ENCODE data around the gene TRIM4. TPM values are rescaled to one million over a fixed set of nuclear protein-coding genes. Genes with fewer than 3 reads are reported as not detected.
"Not testable (repeated sequence)": the region's sequence is repeated elsewhere in the genome, so short reads cannot be mapped to it uniquely, and the experiment has no call there.

The TRIM4 gene
- polyA plus RNA-seq, 3 donors = 10.8 to 17.9 (median 12.5) TPM

- Mint-ChIP-seq H3K4me1 (peaks cover 7% of the 10 kb centered on the region), H3K4me3 (no peak overlapping the region), H3K9me3 (peaks cover 0 to 20% (median 10%) of the 10 kb centered on the region in 7 donors), H3K27me3 (ENCODE audit: low read depth in 3 of 3) (no peaks in the 10 kb centered on the region), H3K27ac (no peak overlapping the region), H3K36me3 (peaks cover 36 to 54% of the 10 kb centered on the region in 2 donors)
- no peak for TF ChIP-seq CTCF (IDR thresholded peaks at IDR 0.05)
- H3K9me3 ChIP-seq (replicated peaks in 1 of 2; ENCODE audit: control insufficient read depth in 1 of 2, insufficient read depth in 1 of 2, low read length in 2 of 2) = no peaks in the 10 kb centered on the region
- DNase-seq = no peak
- H4K20me1 ChIP-seq (ENCODE audit: insufficient read depth, low read length) = no peaks in the 10 kb centered on the region
- H2AFZ ChIP-seq (ENCODE audit: insufficient read depth, low read depth, low read length, poor library complexity, severe bottlenecking) = no peak overlapping the region
- H3K27ac ChIP-seq (ENCODE audit: low read depth in 1 of 2, low read length in 2 of 2) = no peak overlapping the region
- no peak overlapping the region for H3K9ac ChIP-seq (ENCODE audit: insufficient read depth, low read length, poor library complexity, severe bottlenecking)
- peaks cover 11 to 41% of the 10 kb centered on the region in 2 donors for H3K36me3 ChIP-seq (replicated peaks in 1 of 2; ENCODE audit: control insufficient read depth in 1 of 2, insufficient read depth in 2 of 2, low read length in 2 of 2)
- no peaks in the 10 kb centered on the region for H3K79me2 ChIP-seq (ENCODE audit: insufficient read depth, low read length)
- peaks cover 4 to 7% of the 10 kb centered on the region in 2 donors for H3K4me1 ChIP-seq (ENCODE audit: control insufficient read depth in 1 of 2, insufficient read depth in 2 of 2, low read length in 2 of 2)
- WGBS (ENCODE audit: insufficient coverage) = 84% methylated on average over 5 of the region's 5 CpGs
- no peak overlapping the region for H3K4me2 ChIP-seq (replicated peaks; ENCODE audit: extremely low read depth, low read length, poor library complexity, severe bottlenecking)
- intact Hi-C loops (cut with micrococcal nuclease) = no loop called here
- no peaks in the 10 kb centered on the region for H3K27me3 ChIP-seq (ENCODE audit: control insufficient read depth in 2 of 2, insufficient read depth in 2 of 2, low read length in 2 of 2)
- no peak overlapping the region for H3K4me3 ChIP-seq (replicated peaks in 1 of 3; ENCODE audit: low read depth in 2 of 3, low read length in 3 of 3)
Observed at GRCh38 chr7:99893280-99893679, 26.1 kb downstream of the TRIM4 start.

- H4K20me1 ChIP-seq (ENCODE audit: insufficient read depth, low read length); DNase-seq; H3K27ac ChIP-seq (ENCODE audit: low read depth in 1 of 2, low read length in 2 of 2); H3K27me3 ChIP-seq (ENCODE audit: control insufficient read depth in 2 of 2, insufficient read depth in 2 of 2, low read length in 2 of 2); H3K4me1 Mint-ChIP-seq; H3K4me2 ChIP-seq (replicated peaks; ENCODE audit: extremely low read depth, low read length, poor library complexity, severe bottlenecking); H3K27me3 Mint-ChIP-seq (ENCODE audit: low read depth in 3 of 3); H3K79me2 ChIP-seq (ENCODE audit: insufficient read depth, low read length); H2AFZ ChIP-seq (ENCODE audit: insufficient read depth, low read depth, low read length, poor library complexity, severe bottlenecking); intact Hi-C loops (cut with micrococcal nuclease); H3K9me3 ChIP-seq (replicated peaks in 1 of 2; ENCODE audit: control insufficient read depth in 1 of 2, insufficient read depth in 1 of 2, low read length in 2 of 2); H3K4me1 ChIP-seq (ENCODE audit: control insufficient read depth in 1 of 2, insufficient read depth in 2 of 2, low read length in 2 of 2); H3K4me3 Mint-ChIP-seq; H3K27ac Mint-ChIP-seq; H3K9ac ChIP-seq (ENCODE audit: insufficient read depth, low read length, poor library complexity, severe bottlenecking); H3K4me3 ChIP-seq (replicated peaks in 1 of 3; ENCODE audit: low read depth in 2 of 3, low read length in 3 of 3): not testable (repeated sequence)
- H3K36me3 ChIP-seq (replicated peaks in 1 of 2; ENCODE audit: control insufficient read depth in 1 of 2, insufficient read depth in 2 of 2, low read length in 2 of 2) = peaks cover 11 to 38% of the 10 kb centered on the region in 2 donors
- Mint-ChIP-seq H3K36me3 (peaks cover 36 to 51% of the 10 kb centered on the region in 2 donors), H3K9me3 (peaks cover 0 to 20% (median 11%) of the 10 kb centered on the region in 7 donors)
- WGBS (ENCODE audit: insufficient coverage) = no CpG with 5 or more reads among the region's 2 CpGs
Observed at GRCh38 chr7:99890348-99890747, 29.0 kb downstream of the TRIM4 start.

- intact Hi-C loops (cut with micrococcal nuclease) = not testable (repeated sequence)
Observed at GRCh38 chr7:99888366-99888765, 31.0 kb downstream of the TRIM4 start.

More at GRCh38 chr7:99888366-99888765, 31.0 kb downstream of the TRIM4 start:
- H3K9ac ChIP-seq (ENCODE audit: insufficient read depth, low read length, poor library complexity, severe bottlenecking); H3K27me3 ChIP-seq (ENCODE audit: control insufficient read depth in 2 of 2, insufficient read depth in 2 of 2, low read length in 2 of 2); H3K4me3 ChIP-seq (replicated peaks in 1 of 3; ENCODE audit: low read depth in 2 of 3, low read length in 3 of 3); H3K4me1 Mint-ChIP-seq; H3K9me3 ChIP-seq (replicated peaks in 1 of 2; ENCODE audit: control insufficient read depth in 1 of 2, insufficient read depth in 1 of 2, low read length in 2 of 2); H3K79me2 ChIP-seq (ENCODE audit: insufficient read depth, low read length); DNase-seq; H3K27ac ChIP-seq (ENCODE audit: low read depth in 1 of 2, low read length in 2 of 2); H3K27ac Mint-ChIP-seq; H4K20me1 ChIP-seq (ENCODE audit: insufficient read depth, low read length); H3K4me2 ChIP-seq (replicated peaks; ENCODE audit: extremely low read depth, low read length, poor library complexity, severe bottlenecking); H3K4me1 ChIP-seq (ENCODE audit: control insufficient read depth in 1 of 2, insufficient read depth in 2 of 2, low read length in 2 of 2); H3K4me3 Mint-ChIP-seq; H2AFZ ChIP-seq (ENCODE audit: insufficient read depth, low read depth, low read length, poor library complexity, severe bottlenecking); H3K27me3 Mint-ChIP-seq (ENCODE audit: low read depth in 3 of 3): not testable (repeated sequence)
- H3K36me3 ChIP-seq (replicated peaks in 1 of 2; ENCODE audit: control insufficient read depth in 1 of 2, insufficient read depth in 2 of 2, low read length in 2 of 2) = peaks cover 11 to 38% of the 10 kb centered on the region in 2 donors
- WGBS (ENCODE audit: insufficient coverage) = no CpG with 5 or more reads among the region's 29 CpGs
- Mint-ChIP-seq H3K36me3 (peaks cover 32 to 48% of the 10 kb centered on the region in 2 donors), H3K9me3 (peaks cover 0 to 20% (median 15%) of the 10 kb centered on the region in 7 donors)
